ENCODE results near the gene NUDT6. TPM values are rescaled to one million over a fixed set of nuclear protein-coding genes. Genes with fewer than 3 reads are reported as not detected.

NUDT6 gene
- total and polyA plus RNA-seq, 4 donors: 4.0 to 8.4 (median 6.2) TPM

GRCh38 chr4:122909683-122910082 is 12.7 kb downstream of the NUDT6 start:
- ATAC-seq (ENCODE audit: low FRiP score): no peak
- intact Hi-C loops (cut with DNase I): loop anchor here in 1 of 2 donors (5.0 kb wide), 1 partner anchor 147 kb away; no protein-coding TSS in a partner anchor
- DNase-seq: no peak

GRCh38 chr4:122908223-122908622 is 14.2 kb downstream of the NUDT6 start:
- no peaks in the 10 kb centered on the region for H3K36me3 ChIP-seq (ENCODE audit: control insufficient read depth in 1 of 2, insufficient read depth in 2 of 2, low read length in 1 of 2)
- H3K9me3 ChIP-seq (ENCODE audit: control insufficient read depth, low read length): no peaks in the 10 kb centered on the region
- 98 to 100% methylated on average over 1 of the region's 1 CpG for WGBS, 2 donors
- H3K4me3 ChIP-seq (ENCODE audit: low read length in 2 of 2): no peak overlapping the region
- ATAC-seq (ENCODE audit: low FRiP score) (no peak), DNase-seq (no peak)
- no peak overlapping the region for H3K27ac ChIP-seq (ENCODE audit: low read depth in 1 of 2, low read length in 2 of 2)
- intact Hi-C loops (cut with DNase I): no loop called here
- H3K27me3 ChIP-seq (ENCODE audit: control insufficient read depth in 1 of 2, insufficient read depth in 2 of 2, low read length in 1 of 2): no peaks in the 10 kb centered on the region
- no peaks in the 10 kb centered on the region for H3K4me1 ChIP-seq (ENCODE audit: control insufficient read depth in 1 of 2, insufficient read depth in 2 of 2, low read length in 2 of 2)

More at GRCh38 chr4:122909683-122910082, 12.7 kb downstream of the NUDT6 start:
- Histone ChIP-seq H3K27me3 (ENCODE audit: control insufficient read depth in 1 of 2, insufficient read depth in 2 of 2, low read length in 1 of 2) (no peaks in the 10 kb centered on the region), H3K36me3 (ENCODE audit: control insufficient read depth in 1 of 2, insufficient read depth in 2 of 2, low read length in 1 of 2) (no peaks in the 10 kb centered on the region), H3K4me1 (ENCODE audit: control insufficient read depth in 1 of 2, insufficient read depth in 2 of 2, low read length in 2 of 2) (no peaks in the 10 kb centered on the region), H3K27ac (ENCODE audit: low read depth in 1 of 2, low read length in 2 of 2) (no peak overlapping the region), H3K4me3 (ENCODE audit: low read length in 2 of 2) (no peak overlapping the region), H3K9me3 (ENCODE audit: control insufficient read depth, low read length) (no peaks in the 10 kb centered on the region)
- 69 to 93% methylated on average over 2 of the region's 2 CpGs for WGBS, 2 donors

GRCh38 chr4:122906859-122907305 is 15.5 kb downstream of the NUDT6 start:
- ATAC-seq (ENCODE audit: low FRiP score) (no peak), DNase-seq (no peak)
- intact Hi-C loops (cut with DNase I): no loop called here
- Histone ChIP-seq H3K27ac (ENCODE audit: low read depth in 1 of 2, low read length in 2 of 2) (no peak overlapping the region), H3K9me3 (ENCODE audit: control insufficient read depth, low read length) (no peaks in the 10 kb centered on the region), H3K4me3 (ENCODE audit: low read length in 2 of 2) (no peak overlapping the region), H3K36me3 (ENCODE audit: control insufficient read depth in 1 of 2, insufficient read depth in 2 of 2, low read length in 1 of 2) (no peaks in the 10 kb centered on the region), H3K27me3 (ENCODE audit: control insufficient read depth in 1 of 2, insufficient read depth in 2 of 2, low read length in 1 of 2) (no peaks in the 10 kb centered on the region), H3K4me1 (ENCODE audit: control insufficient read depth in 1 of 2, insufficient read depth in 2 of 2, low read length in 2 of 2) (no peaks in the 10 kb centered on the region)
- WGBS, 2 donors: 87 to 96% methylated on average over 7 of the region's 7 CpGs

GRCh38 chr4:122903766-122904288 is 18.6 kb downstream of the NUDT6 start:
- H3K4me1 ChIP-seq (ENCODE audit: control insufficient read depth in 1 of 2, insufficient read depth in 2 of 2, low read length in 2 of 2): peaks cover 1 to 7% of the 10 kb centered on the region in 2 donors
- ATAC-seq (ENCODE audit: low FRiP score) (no peak), DNase-seq (no peak)
- no peaks in the 10 kb centered on the region for H3K36me3 ChIP-seq (ENCODE audit: control insufficient read depth in 1 of 2, insufficient read depth in 2 of 2, low read length in 1 of 2)
- no peaks in the 10 kb centered on the region for H3K9me3 ChIP-seq (ENCODE audit: control insufficient read depth, low read length)
- H3K27ac ChIP-seq (ENCODE audit: low read depth in 1 of 2, low read length in 2 of 2): no peak overlapping the region
- H3K27me3 ChIP-seq (ENCODE audit: control insufficient read depth in 1 of 2, insufficient read depth in 2 of 2, low read length in 1 of 2): no peaks in the 10 kb centered on the region
- no peak overlapping the region for H3K4me3 ChIP-seq (ENCODE audit: low read length in 2 of 2)
- intact Hi-C loops (cut with DNase I): loop anchor here in 1 of 2 donors (5.0 kb wide), 1 partner anchor 77 kb away; the partner anchor contains the start of gene FGF2

GRCh38 chr4:122901247-122902010 is 21.0 kb downstream of the NUDT6 start:
- ATAC-seq (ENCODE audit: low FRiP score) (no peak), DNase-seq (no peak)
- WGBS, 2 donors: 15 to 28% methylated on average over 2 of the region's 2 CpGs
- no peaks in the 10 kb centered on the region for H3K27me3 ChIP-seq (ENCODE audit: control insufficient read depth in 1 of 2, insufficient read depth in 2 of 2, low read length in 1 of 2)
- H3K4me3 ChIP-seq (ENCODE audit: low read length in 2 of 2): no peak overlapping the region
- no peaks in the 10 kb centered on the region for H3K36me3 ChIP-seq (ENCODE audit: control insufficient read depth in 1 of 2, insufficient read depth in 2 of 2, low read length in 1 of 2)
- intact Hi-C loops (cut with DNase I): loop anchor here in 1 of 2 donors (5.0 kb wide), 1 partner anchor 74 kb away; the partner anchor contains the start of gene FGF2
- H3K4me1 ChIP-seq (ENCODE audit: control insufficient read depth in 1 of 2, insufficient read depth in 2 of 2, low read length in 2 of 2): peaks cover 1 to 7% of the 10 kb centered on the region in 2 donors
- no peaks in the 10 kb centered on the region for H3K9me3 ChIP-seq (ENCODE audit: control insufficient read depth, low read length)
- peak overlapping the region in 1 of 2 donors; percentile 67 for H3K27ac ChIP-seq (ENCODE audit: low read depth in 1 of 2, low read length in 2 of 2)

- intact Hi-C loops (cut with DNase I): loop anchor here in 1 of 2 donors (5.0 kb wide), 1 partner anchor 73 kb away; the partner anchor contains the start of gene FGF2
- no peaks in the 10 kb centered on the region for H3K27me3 ChIP-seq (ENCODE audit: control insufficient read depth in 1 of 2, insufficient read depth in 2 of 2, low read length in 1 of 2)
- H3K27ac ChIP-seq (ENCODE audit: low read depth in 1 of 2, low read length in 2 of 2): no peak overlapping the region
- H3K4me1 ChIP-seq (ENCODE audit: control insufficient read depth in 1 of 2, insufficient read depth in 2 of 2, low read length in 2 of 2): peaks cover 1 to 7% of the 10 kb centered on the region in 2 donors
- no peaks in the 10 kb centered on the region for H3K9me3 ChIP-seq (ENCODE audit: control insufficient read depth, low read length)
- WGBS, 2 donors: 13 to 20% methylated on average over 3 of the region's 3 CpGs
- H3K36me3 ChIP-seq (ENCODE audit: control insufficient read depth in 1 of 2, insufficient read depth in 2 of 2, low read length in 1 of 2): no peaks in the 10 kb centered on the region
- ATAC-seq (ENCODE audit: low FRiP score): no peak
- H3K4me3 ChIP-seq (ENCODE audit: low read length in 2 of 2): no peak overlapping the region
- no peak for DNase-seq
These were observed 22.1 kb downstream of the NUDT6 start for GRCh38 chr4:122900314-122900713.

- Histone ChIP-seq H3K4me1 (ENCODE audit: control insufficient read depth in 1 of 2, insufficient read depth in 2 of 2, low read length in 2 of 2) (peaks cover 1 to 7% of the 10 kb centered on the region in 2 donors), H3K27ac (ENCODE audit: low read depth in 1 of 2, low read length in 2 of 2) (peak overlapping the region; percentile 49 to 65), H3K4me3 (ENCODE audit: low read length in 2 of 2) (no peak overlapping the region), H3K9me3 (ENCODE audit: control insufficient read depth, low read length) (no peaks in the 10 kb centered on the region), H3K36me3 (ENCODE audit: control insufficient read depth in 1 of 2, insufficient read depth in 2 of 2, low read length in 1 of 2) (no peaks in the 10 kb centered on the region), H3K27me3 (ENCODE audit: control insufficient read depth in 1 of 2, insufficient read depth in 2 of 2, low read length in 1 of 2) (no peaks in the 10 kb centered on the region)
- intact Hi-C loops (cut with DNase I): loop anchor here (5.0 kb wide), 1 partner anchor 72 kb away; the partner anchor contains the start of gene FGF2 (in 2 of the 2)
- DNase-seq (no peak), ATAC-seq (ENCODE audit: low FRiP score) (no peak)
- WGBS, 2 donors: 59 to 69% methylated on average over 7 of the region's 7 CpGs
These were observed 22.7 kb downstream of the NUDT6 start for GRCh38 chr4:122899682-122900081.

- peak; percentile 80 for ATAC-seq (ENCODE audit: low FRiP score)
- 29 to 30% methylated on average over 2 of the region's 2 CpGs for WGBS, 2 donors
- intact Hi-C loops (cut with DNase I): loop anchor here in 1 of 2 donors (5.0 kb wide), 1 partner anchor 71 kb away; the partner anchor contains the start of gene FGF2
- Histone ChIP-seq H3K4me1 (ENCODE audit: control insufficient read depth in 1 of 2, insufficient read depth in 2 of 2, low read length in 2 of 2) (peaks cover 1 to 7% of the 10 kb centered on the region in 2 donors), H3K36me3 (ENCODE audit: control insufficient read depth in 1 of 2, insufficient read depth in 2 of 2, low read length in 1 of 2) (no peaks in the 10 kb centered on the region), H3K9me3 (ENCODE audit: control insufficient read depth, low read length) (no peaks in the 10 kb centered on the region), H3K27me3 (ENCODE audit: control insufficient read depth in 1 of 2, insufficient read depth in 2 of 2, low read length in 1 of 2) (no peaks in the 10 kb centered on the region), H3K27ac (ENCODE audit: low read depth in 1 of 2, low read length in 2 of 2) (peak overlapping the region; percentile 76 to 88), H3K4me3 (ENCODE audit: low read length in 2 of 2) (no peak overlapping the region)
- DNase-seq: no peak
These were observed 23.8 kb downstream of the NUDT6 start for GRCh38 chr4:122898370-122899150.

All from aorta (tissue), 5 donors.